GM18951 (cell line): ENCODE data around the gene TEX261.

Experiments
- POLR2A ChIP-seq: IDR thresholded peaks from 4 replicates; pipeline ENCODE4 v1.6.1; 2011; ENCODE audit warnings: mild to moderate bottlenecking; ENCODE audit not compliant: insufficient read length, insufficient read depth; ENCODE audit errors: extremely low read depth
- in situ Hi-C: fragments of 300-500 bp; cut with MboI; formaldehyde crosslinking; loops from one replicate; pipeline ENCODE4 v1.12.0; 2022; ENCODE audit warnings: low sequenced_read_pairs, mixed read lengths, inconsistent platforms; ENCODE audit not compliant: unreplicated experiment

TEX261 gene

GRCh38 chr2:70948337-70949003 lies 46.2 kb downstream of the TEX261 start:
- in situ Hi-C loops: loop anchor here (5.0 kb wide), 1 partner anchor 81 kb away; no protein-coding TSS in a partner anchor
- TF ChIP-seq POLR2A: no peak

DNA sequence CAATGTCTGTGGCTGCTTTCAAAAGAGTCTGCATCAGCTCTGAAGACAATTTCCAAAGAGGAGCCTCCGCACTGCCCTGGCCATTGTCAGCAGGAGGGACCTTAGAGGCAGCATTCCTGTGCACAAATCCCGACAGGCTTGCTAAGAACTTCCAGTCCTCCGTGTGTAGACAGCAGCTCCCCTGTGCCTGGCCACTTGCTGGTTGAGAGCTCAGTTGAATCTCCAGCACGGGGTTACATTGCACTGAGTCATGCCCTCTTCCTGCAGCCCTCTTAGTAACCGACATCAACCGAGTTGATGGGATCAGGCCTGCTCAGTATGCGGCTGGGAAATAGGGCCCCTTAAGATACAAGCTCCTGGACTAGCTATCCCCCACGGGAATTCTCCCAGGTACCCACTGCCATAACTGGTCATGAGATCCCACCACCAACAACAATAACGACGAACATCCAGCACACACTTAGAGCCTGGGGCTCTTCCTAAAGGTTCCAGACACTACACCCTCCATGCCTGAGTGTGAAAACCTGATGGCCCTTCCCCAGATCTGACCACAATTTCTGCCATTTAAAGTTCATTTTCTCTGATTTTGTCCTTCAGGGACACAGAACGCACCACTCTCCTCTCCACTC lies 47.0 kb downstream of the TEX261 start:
- in situ Hi-C loops: loop anchor here (5.0 kb wide), 1 partner anchor 80 kb away; no protein-coding TSS in a partner anchor

DNA sequence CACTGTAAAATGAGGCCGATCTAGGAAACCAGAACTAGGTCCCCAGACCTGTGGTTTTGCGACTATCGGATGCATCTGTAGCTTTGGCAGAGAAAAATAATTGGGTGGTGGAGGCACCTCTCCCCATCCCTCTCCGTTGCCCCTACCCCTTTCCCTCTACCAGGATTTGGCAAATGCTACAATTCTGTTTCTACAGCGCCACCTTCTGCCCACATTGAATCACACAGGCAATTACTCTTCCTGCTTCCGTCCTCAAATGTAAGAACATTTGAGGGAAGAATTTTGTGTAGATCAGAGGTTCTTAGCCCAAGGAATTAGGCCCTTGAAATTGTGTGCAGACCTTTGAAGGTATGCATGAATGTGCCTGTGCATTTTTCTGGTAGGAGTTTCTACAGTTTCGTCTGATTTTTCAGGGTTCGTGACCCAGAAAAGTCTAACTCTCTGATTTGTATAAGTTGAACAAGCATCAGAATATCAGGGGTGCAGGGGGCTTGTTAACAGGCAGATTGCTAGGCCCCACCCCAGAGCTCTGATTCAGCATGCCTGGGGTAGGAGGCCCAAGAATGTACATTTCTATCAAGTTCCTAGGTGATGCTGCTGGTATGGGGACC lies 47.7 kb downstream of the TEX261 start:
- in situ Hi-C loops: loop anchor here (5.0 kb wide), 1 partner anchor 80 kb away; no protein-coding TSS in a partner anchor
- no peak for TF ChIP-seq POLR2A

More for the DNA sequence above, 47.0 kb downstream of the TEX261 start:
- TF ChIP-seq POLR2A: no peak

- in situ Hi-C loops: no loop called here
- TF ChIP-seq POLR2A: no peak
Measured at GRCh38 chr2:70944111-70944690, 50.5 kb downstream of the TEX261 start.

- no peak for TF ChIP-seq POLR2A
- in situ Hi-C loops: no loop called here
Measured at GRCh38 chr2:70943205-70943871, 51.3 kb downstream of the TEX261 start.

DNA sequence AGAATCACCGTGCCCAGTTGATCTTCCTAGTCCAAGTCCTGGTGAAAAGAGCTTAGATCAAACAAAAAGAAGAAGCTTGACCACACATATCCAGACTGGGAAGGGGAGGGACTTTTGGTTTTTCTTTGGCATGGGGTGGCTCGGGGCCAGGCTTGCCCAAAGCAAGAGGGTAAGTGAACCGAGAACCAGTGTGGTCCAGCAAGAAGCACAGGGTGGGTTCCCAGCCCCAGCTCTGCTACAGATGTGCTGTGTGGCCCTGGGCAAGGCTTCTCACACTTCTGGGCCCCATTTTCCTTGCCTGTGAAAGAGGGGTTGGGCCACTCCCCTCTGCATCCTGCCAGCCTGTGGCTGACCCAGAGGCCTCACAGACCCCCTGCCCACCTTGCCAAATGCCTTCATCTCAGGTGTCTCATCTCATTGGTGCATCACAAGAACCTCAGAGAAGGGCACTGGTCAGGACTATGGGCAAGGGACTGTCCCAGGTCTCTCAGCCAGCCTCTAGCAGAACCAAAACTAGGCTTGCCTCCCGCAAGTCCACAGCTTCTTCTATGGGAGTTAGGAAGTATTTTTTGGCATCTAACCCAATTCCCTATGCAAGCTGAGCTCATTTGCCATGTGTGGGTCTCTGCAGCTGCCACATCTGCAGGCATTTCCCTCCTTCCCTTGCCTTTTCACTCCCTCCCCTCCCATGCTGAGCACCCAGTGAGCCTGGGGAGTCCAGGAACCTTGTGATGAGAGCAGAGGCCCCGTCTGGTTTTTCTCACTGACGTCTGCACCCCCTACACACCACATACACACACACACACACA lies 52.1 kb downstream of the TEX261 start:
- no peak for TF ChIP-seq POLR2A
- in situ Hi-C loops: no loop called here

DNA sequence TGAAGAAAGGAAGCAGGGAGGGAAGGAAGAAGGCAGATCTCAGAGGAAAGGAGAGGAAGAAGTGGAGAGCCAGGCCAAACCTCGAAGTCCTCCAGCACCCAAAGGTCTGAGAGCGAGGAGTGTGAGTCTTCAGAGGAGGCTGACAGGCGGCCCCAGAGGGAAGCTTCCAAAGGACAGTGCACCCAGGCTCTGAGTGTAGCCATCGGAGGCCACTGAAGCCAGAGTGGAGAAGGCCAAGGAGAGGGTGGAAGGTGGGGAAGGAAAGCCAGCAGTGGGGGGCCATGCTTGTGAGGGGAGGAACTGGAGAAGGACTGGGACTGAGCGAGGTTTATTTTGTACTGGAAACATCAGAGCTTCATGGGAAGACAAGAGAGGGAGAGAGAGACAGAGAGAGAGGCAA lies 53.0 kb downstream of the TEX261 start:
- TF ChIP-seq POLR2A: no peak
- in situ Hi-C loops: no loop called here

- TF ChIP-seq POLR2A: no peak
- in situ Hi-C loops: no loop called here
Measured at GRCh38 chr2:70941186-70941585, 53.5 kb downstream of the TEX261 start.

GRCh38 chr2:70939839-70940580 lies 54.7 kb downstream of the TEX261 start:
- in situ Hi-C loops: no loop called here
- no peak for TF ChIP-seq POLR2A

- in situ Hi-C loops: no loop called here
- no peak for TF ChIP-seq POLR2A
Measured at GRCh38 chr2:70939001-70939838, 55.5 kb downstream of the TEX261 start.

- in situ Hi-C loops: no loop called here
Measured at GRCh38 chr2:70938586-70938950, 56.1 kb downstream of the TEX261 start.

More at GRCh38 chr2:70938586-70938950, 56.1 kb downstream of the TEX261 start:
- no peak for TF ChIP-seq POLR2A
